Stimulated activated CD4-positive, alpha-beta T cell treated with anti-CD3 and anti-CD28 coated beads, Interleukin-12 subunit alpha, Interleukin-12 subunit beta, amount 100 ng/mL, for 4 hours (primary cell): ENCODE measurements around the gene CBR3.

Source experiments
- DNase-seq: peaks from one replicate; pipeline ENCODE4 v3.0.0-alpha.2; 2020

Gene CBR3

GRCh38 chr21:36186506-36187399 is 51.9 kb downstream of the CBR3 start:
- DNase-seq = no peak

- no peak for DNase-seq
These were observed 53.3 kb downstream of the CBR3 start for GRCh38 chr21:36188081-36188681.

GRCh38 chr21:36188937-36189336 is 54.1 kb downstream of the CBR3 start:
- no peak for DNase-seq

- DNase-seq = no peak
These were observed 55.9 kb downstream of the CBR3 start for GRCh38 chr21:36190736-36191135.

GRCh38 chr21:36193200-36193599 is 58.3 kb downstream of the CBR3 start:
- DNase-seq = no peak

- DNase-seq = no peak
These were observed 59.1 kb downstream of the CBR3 start for GRCh38 chr21:36194024-36194423.

- DNase-seq = no peak
These were observed 60.7 kb downstream of the CBR3 start for GRCh38 chr21:36195613-36196012.
